Measurements from ENCODE around the gene RP9. TPM values are rescaled to one million over a fixed set of nuclear protein-coding genes. Genes with fewer than 3 reads are reported as not detected.

The RP9 gene
- total RNA-seq, 1 experiment from 2014 or later: 16.2 TPM

GRCh38 chr7:33108554-33109004 lies 625 bp downstream of the RP9 start:
- no peak overlapping the region for H3K27ac ChIP-seq (ENCODE audit: insufficient read length, low read depth, low read length)
- no peak overlapping the region for H4K91ac ChIP-seq (ENCODE audit: insufficient read length, low read depth, low read length)
- H2AFZ ChIP-seq (ENCODE audit: low read length): no peak overlapping the region

More at GRCh38 chr7:33108554-33109004, 625 bp downstream of the RP9 start:
- H3K4me1 ChIP-seq (ENCODE audit: insufficient read depth, low read length): peaks cover 3% of the 10 kb centered on the region
- H3K14ac ChIP-seq (ENCODE audit: insufficient read depth, low read length): 0 out of 2 replicates have a peak overlapping the region, but pooled peaks have one; percentile 87
- no peak overlapping the region for H3K23ac ChIP-seq (ENCODE audit: insufficient read length, low read depth, low read length)
- H2AK5ac ChIP-seq (ENCODE audit: insufficient read length, low read length): no peak overlapping the region
- Mint-ChIP-seq H3K27ac (no peak overlapping the region), H3K9me3 (no peaks in the 10 kb centered on the region), H3K4me1 (peaks cover 14 to 17% of the 10 kb centered on the region in 2 experiments), H3K27me3 (ENCODE audit: low read depth) (peaks cover 41% of the 10 kb centered on the region), H3K36me3 (ENCODE audit: insufficient read depth in 1 of 3, low read depth in 3 of 3) (peaks cover 0 to 3% (median 2%) of the 10 kb centered on the region in 3 experiments; a peak in 3 of 7 replicates), H3K4me3 (peak overlapping the region; percentile 90 to 94)
- H3K9ac ChIP-seq (ENCODE audit: extremely low read depth, insufficient read length, low read length): peak overlapping the region; percentile 63
- no CpG with 5 or more reads among the region's 10 CpGs for WGBS (ENCODE audit: extremely low coverage, insufficient read length, low lambda C conversion rate)
- peaks cover 11% of the 10 kb centered on the region for H3K79me1 ChIP-seq (ENCODE audit: insufficient read depth, low read depth, low read length, poor library complexity, severe bottlenecking)
- H4K8ac ChIP-seq (replicated peaks; ENCODE audit: insufficient read length, low read depth, low read length): no peak overlapping the region
- TF ChIP-seq CTCF (conservative IDR thresholded peaks at IDR 0.05): 0 out of 3 replicates have a peak, but pooled peaks have one; percentile 9
- no peak overlapping the region for H3K4ac ChIP-seq (ENCODE audit: low read depth, low read length)
- H2BK20ac ChIP-seq (ENCODE audit: low read depth, low read length, poor library complexity, severe bottlenecking): no peak overlapping the region
- H3K9me3 ChIP-seq (ENCODE audit: control insufficient read depth, low read depth, low read length): no peaks in the 10 kb centered on the region
- H2BK12ac ChIP-seq (ENCODE audit: insufficient read length, low read depth, low read length): no peak overlapping the region
- H2BK5ac ChIP-seq (ENCODE audit: insufficient read length, low read length): no peak overlapping the region
- no peak overlapping the region for H3K18ac ChIP-seq (ENCODE audit: insufficient read length, low read depth, low read length)
- peaks cover 2% of the 10 kb centered on the region; the same call in 1 of the 2 replicates for H3K79me2 ChIP-seq (ENCODE audit: insufficient read depth, low read length)
- peaks cover 3% of the 10 kb centered on the region for H3K23me2 ChIP-seq (ENCODE audit: insufficient read length, low read depth, low read length, poor library complexity, severe bottlenecking)
- peak overlapping the region; percentile 79 for H3K4me2 ChIP-seq (ENCODE audit: insufficient read depth, insufficient read length, low read length)
- no peak overlapping the region for H3K56ac ChIP-seq (ENCODE audit: insufficient read length, low read depth, low read length)
- H3K27me3 ChIP-seq (ENCODE audit: insufficient read depth, low read length): peaks cover 3% of the 10 kb centered on the region; the same call in 1 of the 2 replicates
- no peak overlapping the region for H2BK120ac ChIP-seq (ENCODE audit: low read depth, low read length, poor library complexity, severe bottlenecking)
- no peak overlapping the region for H3T11ph ChIP-seq (ENCODE audit: low read length)
- DNase-seq: no peak
- H4K5ac ChIP-seq (ENCODE audit: insufficient read length, low read depth, low read length): no peak overlapping the region
- no peaks in the 10 kb centered on the region for H4K20me1 ChIP-seq (ENCODE audit: control insufficient read depth, insufficient read depth, insufficient read length)
- no peak overlapping the region for H2BK15ac ChIP-seq (ENCODE audit: low read depth, low read length)

Measured in H9 (cell line).